ENCODE data around the gene TPX2.

- TF ChIP-seq CTCF (IDR thresholded peaks at IDR 0.05) = no peak
- no peak for TF ChIP-seq POLR2A (IDR thresholded peaks at IDR 0.05)
Observed at GRCh38 chr20:31767805-31768204, 28.7 kb downstream of the TPX2 start.

Measured in lower leg skin (tissue), 3 donors.